ENCODE results near the gene NKRF. TPM values are rescaled to one million over a fixed set of nuclear protein-coding genes. Genes with fewer than 3 reads are reported as not detected.
A peak's percentile ranks its signal among the peaks of the same experiment; 100 is the strongest.

NKRF gene
- total RNA-seq, 1 donor from 2014 or later, result 9.8 TPM

GRCh38 chrX:119607018-119607389, 780 bp upstream of the NKRF start:
- intact Hi-C loops (cut with DNase I), result loop anchor here (10.0 kb wide), 1 partner anchor 88 kb away; the partner anchor contains the start of gene SEPTIN6
- H3K27ac ChIP-seq, result peak overlapping the region; percentile 95
- no peak for DNase-seq (ENCODE audit: extremely low spot score in 2 of 2)
- H3K9me3 ChIP-seq, result no peaks in the 10 kb centered on the region
- no peaks in the 10 kb centered on the region for H3K36me3 ChIP-seq
- H3K27me3 ChIP-seq, result no peaks in the 10 kb centered on the region
- no peaks in the 10 kb centered on the region for H3K4me1 ChIP-seq
- peak overlapping the region; percentile 67 to 76 for H3K4me3 ChIP-seq
- TF ChIP-seq POLR2A (IDR thresholded peaks at IDR 0.05) (no peak), CTCF (IDR thresholded peaks at IDR 0.05) (no peak), POLR2AphosphoS5 (IDR thresholded peaks at IDR 0.05; ENCODE audit: insufficient read depth in 1 of 2, low read depth in 1 of 2) (no peak)

GRCh38 chrX:119605464-119606279, 552 bp downstream of the NKRF start:
- intact Hi-C loops (cut with DNase I), result loop anchor here (10.0 kb wide), 1 partner anchor 89 kb away; the partner anchor contains the start of gene SEPTIN6
- H3K4me3 ChIP-seq, result peak overlapping the region; percentile 67 to 76
- no peaks in the 10 kb centered on the region for H3K9me3 ChIP-seq
- H3K27me3 ChIP-seq, result no peaks in the 10 kb centered on the region
- no peaks in the 10 kb centered on the region for H3K36me3 ChIP-seq
- DNase-seq (ENCODE audit: extremely low spot score in 2 of 2), result no peak
- no peaks in the 10 kb centered on the region for H3K4me1 ChIP-seq
- H3K27ac ChIP-seq, result peak overlapping the region; percentile 95
- TF ChIP-seq POLR2A (IDR thresholded peaks at IDR 0.05) (no peak), CTCF (IDR thresholded peaks at IDR 0.05) (no peak), POLR2AphosphoS5 (IDR thresholded peaks at IDR 0.05; ENCODE audit: insufficient read depth in 1 of 2, low read depth in 1 of 2) (no peak)

- intact Hi-C loops (cut with DNase I), result loop anchor here (10.0 kb wide), 1 partner anchor 90 kb away; the partner anchor contains the start of gene SEPTIN6
- H3K4me3 ChIP-seq, result peak overlapping the region; percentile 67 to 76
- no peaks in the 10 kb centered on the region for H3K36me3 ChIP-seq
- H3K27ac ChIP-seq, result peak overlapping the region; percentile 95
- no peaks in the 10 kb centered on the region for H3K27me3 ChIP-seq
- TF ChIP-seq POLR2AphosphoS5 (IDR thresholded peaks at IDR 0.05; ENCODE audit: insufficient read depth in 1 of 2, low read depth in 1 of 2) (no peak), POLR2A (IDR thresholded peaks at IDR 0.05) (no peak)
- no peak for DNase-seq (ENCODE audit: extremely low spot score in 2 of 2)
- H3K9me3 ChIP-seq, result no peaks in the 10 kb centered on the region
- no peaks in the 10 kb centered on the region for H3K4me1 ChIP-seq
These were observed 1.3 kb downstream of the NKRF start for GRCh38 chrX:119604766-119605463.

- no peak for TF ChIP-seq CTCF (IDR thresholded peaks at IDR 0.05)
- intact Hi-C loops (cut with DNase I), result loop anchor here (10.0 kb wide), 1 partner anchor 92 kb away; the partner anchor contains the start of gene SEPTIN6
- Histone ChIP-seq H3K27ac (no peak overlapping the region), H3K4me1 (no peaks in the 10 kb centered on the region), H3K9me3 (no peaks in the 10 kb centered on the region), H3K36me3 (no peaks in the 10 kb centered on the region), H3K4me3 (no peak overlapping the region), H3K27me3 (no peaks in the 10 kb centered on the region)
- DNase-seq (ENCODE audit: extremely low spot score in 2 of 2), result no peak
These were observed 3.4 kb downstream of the NKRF start for GRCh38 chrX:119602701-119603255.

GRCh38 chrX:119589810-119590209, 16.4 kb downstream of the NKRF start:
- H3K4me1 ChIP-seq, result no peaks in the 10 kb centered on the region
- no peaks in the 10 kb centered on the region for H3K9me3 ChIP-seq
- TF ChIP-seq POLR2A (IDR thresholded peaks at IDR 0.05) (no peak), CTCF (IDR thresholded peaks at IDR 0.05) (no peak), POLR2AphosphoS5 (IDR thresholded peaks at IDR 0.05; ENCODE audit: insufficient read depth in 1 of 2, low read depth in 1 of 2) (no peak)
- no peak overlapping the region for H3K4me3 ChIP-seq
- intact Hi-C loops (cut with DNase I), result no loop called here
- DNase-seq (ENCODE audit: extremely low spot score in 2 of 2), result no peak
- no peaks in the 10 kb centered on the region for H3K27me3 ChIP-seq
- H3K36me3 ChIP-seq, result no peaks in the 10 kb centered on the region
- H3K27ac ChIP-seq, result no peak overlapping the region
